ENCODE data around the gene CCDC12.

The CCDC12 gene

DNA sequence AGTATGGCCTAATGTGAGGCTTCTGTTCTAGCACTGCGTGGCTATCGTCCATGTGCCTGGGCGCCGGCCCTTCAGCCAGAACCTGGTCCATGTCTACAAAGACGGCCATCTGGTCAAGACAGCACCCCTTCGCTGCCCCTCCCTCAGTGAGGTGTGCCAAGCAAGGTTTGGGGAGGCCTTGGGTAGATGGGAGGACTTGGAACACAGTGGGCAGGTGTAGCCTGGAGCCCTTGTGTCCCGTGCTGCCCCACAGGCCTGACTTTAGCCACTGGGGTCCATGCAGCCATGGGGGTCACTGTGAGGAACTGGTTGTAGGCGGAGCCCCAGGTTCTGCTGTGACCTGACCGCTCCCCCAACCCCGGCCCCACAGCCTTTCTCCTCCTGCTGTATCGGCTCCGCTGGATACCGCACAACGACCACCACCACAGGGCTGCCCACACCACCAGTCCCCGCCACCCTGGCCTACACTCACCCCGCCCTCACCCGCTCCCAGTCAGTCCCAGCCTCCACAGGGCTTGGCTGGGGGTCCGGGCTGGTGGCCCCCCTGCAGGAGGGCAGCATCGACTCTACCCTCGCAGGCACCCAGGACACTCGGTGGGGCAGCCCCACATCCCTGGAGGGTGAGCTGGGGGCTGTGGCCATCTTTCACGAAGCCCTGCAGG is 19.5 kb upstream of the CCDC12 start:
- DNase-seq: no peak

DNA sequence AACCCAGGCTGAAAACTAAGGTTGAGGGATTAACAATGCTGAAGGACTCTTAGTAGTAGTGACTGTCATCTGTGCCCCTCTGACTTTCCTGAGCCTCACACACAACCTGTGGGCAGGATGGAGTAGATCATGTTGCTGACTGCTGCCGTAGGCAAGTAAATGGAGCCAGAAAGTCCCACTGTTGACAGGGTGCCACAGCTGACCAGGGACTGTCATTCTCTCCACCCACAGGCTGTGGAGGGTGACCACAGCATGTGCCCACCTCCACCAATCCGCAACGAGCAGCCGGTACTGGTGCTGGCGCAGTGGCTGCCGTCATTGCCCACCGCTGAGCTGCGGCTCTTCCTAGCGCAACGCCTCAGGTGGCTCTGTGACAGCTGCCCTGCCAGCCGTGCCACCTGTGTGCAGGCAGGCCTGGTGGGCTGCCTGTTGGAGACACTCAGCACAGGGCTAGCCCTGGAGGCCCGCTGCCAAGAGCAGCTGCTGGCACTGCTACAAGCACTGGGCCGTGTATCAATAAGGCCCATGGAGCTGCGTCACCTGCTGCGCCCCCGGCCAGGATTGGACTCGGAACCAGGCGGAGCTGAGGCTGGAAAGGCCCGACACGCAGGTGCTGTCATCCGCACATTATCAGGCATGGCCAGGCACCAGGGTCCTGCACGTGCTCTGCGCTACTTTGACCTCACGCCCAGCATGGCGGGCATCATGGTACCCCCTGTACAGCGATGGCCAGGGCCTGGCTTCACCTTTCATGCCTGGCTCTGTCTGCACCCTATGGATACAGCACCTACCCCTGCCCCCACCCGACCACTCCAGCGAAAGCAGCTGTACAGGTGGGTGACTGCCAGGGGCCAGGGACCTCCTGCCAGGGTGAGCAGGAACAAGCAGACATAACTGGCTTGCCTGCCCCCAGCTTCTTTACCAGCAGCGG is 18.5 kb upstream of the CCDC12 start:
- no peak for DNase-seq

DNA sequence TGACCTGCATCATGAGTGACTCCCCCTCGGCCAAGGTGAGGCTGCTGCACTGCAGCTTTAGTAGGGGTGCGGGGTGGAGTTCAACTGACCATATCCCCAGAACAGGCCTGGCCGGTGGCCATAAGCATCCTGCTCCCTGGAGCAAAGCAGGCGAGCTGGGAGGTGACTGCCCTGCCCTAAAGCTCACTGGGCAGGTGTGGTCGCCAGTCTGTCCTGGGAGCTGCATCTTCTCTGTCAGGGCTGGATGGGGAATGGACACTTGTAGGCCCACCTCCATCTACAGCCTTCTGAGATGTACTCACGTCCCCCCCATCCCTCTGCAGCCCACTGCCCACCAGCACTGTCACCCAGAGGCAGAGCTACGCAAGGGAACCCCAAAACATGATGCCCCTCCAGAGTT is 17.4 kb upstream of the CCDC12 start:
- DNase-seq: no peak

DNA sequence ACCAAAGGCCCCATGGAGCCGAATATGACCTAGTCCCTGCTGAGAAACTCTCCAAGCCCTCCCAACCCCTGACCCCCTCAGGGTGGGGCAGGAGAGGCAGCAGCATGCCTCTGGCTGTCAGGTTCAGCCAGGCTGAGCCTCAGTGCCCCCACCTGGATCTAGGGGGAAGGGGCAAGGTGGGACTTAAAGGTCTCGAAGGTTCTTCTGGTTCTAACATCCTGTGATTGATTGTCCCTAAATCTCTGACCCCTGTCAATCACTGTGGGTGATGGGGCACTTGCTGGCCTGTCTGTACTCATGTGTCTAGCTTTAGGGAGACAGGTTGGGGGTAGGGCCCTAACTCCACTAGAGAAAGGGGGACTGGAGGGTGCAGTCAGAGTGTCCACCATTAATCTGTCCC is 16.7 kb upstream of the CCDC12 start:
- no peak for DNase-seq

DNA sequence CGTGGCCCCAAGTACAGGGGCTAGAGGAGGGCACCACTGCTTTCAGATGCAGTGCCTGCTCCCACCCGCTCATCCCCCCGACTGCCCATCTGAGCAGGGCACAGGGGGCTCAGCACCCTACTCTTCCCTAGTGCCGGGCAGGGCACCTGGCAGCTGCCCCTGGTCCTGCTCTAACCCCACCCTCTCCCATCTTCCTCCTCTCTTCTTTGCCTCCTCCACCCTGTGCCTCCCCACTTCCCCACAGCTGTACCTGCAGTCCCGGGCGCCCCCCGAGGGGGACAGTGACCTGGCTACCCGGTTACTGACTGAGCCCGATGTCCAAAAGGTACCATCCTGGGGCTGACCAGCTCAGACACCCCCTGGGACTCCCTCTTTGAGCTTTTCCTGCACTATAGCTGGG is 15.7 kb upstream of the CCDC12 start:
- DNase-seq: no peak

DNA sequence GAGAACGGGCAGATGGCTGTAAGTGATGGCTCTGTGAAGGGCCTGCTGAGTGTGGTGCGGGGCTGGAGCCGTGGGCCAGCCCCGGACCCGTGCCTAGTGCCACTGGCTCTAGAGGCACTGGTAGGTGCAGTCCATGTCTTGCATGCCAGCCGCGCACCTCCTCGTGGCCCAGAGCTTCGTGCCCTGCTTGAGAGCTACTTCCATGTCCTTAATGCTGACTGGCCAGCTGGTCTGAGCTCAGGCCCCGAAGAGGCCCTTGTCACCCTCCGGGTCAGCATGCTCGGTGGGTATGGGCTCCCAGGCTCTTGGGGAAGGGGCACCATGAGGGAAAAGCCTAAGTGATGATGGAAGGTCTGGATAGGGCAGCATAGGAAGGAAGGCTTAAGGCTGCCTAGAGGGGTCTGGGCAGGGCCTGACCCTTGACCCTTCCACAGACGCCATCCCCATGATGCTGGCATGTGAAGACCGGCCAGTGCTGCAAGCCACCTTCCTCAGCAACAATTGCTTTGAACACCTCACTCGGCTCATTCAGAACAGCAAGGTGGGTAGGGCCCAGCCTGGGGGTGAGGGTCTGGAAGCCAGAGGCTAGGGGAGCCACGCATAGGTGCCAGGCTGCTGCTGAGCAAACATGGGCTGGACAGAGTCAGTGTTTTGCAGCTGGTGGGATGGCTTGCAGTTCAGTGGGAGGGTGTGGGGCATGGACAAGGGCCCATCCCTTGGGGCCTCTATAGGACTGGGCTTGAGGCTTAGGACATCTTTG is 15.0 kb upstream of the CCDC12 start:
- DNase-seq: no peak

DNA sequence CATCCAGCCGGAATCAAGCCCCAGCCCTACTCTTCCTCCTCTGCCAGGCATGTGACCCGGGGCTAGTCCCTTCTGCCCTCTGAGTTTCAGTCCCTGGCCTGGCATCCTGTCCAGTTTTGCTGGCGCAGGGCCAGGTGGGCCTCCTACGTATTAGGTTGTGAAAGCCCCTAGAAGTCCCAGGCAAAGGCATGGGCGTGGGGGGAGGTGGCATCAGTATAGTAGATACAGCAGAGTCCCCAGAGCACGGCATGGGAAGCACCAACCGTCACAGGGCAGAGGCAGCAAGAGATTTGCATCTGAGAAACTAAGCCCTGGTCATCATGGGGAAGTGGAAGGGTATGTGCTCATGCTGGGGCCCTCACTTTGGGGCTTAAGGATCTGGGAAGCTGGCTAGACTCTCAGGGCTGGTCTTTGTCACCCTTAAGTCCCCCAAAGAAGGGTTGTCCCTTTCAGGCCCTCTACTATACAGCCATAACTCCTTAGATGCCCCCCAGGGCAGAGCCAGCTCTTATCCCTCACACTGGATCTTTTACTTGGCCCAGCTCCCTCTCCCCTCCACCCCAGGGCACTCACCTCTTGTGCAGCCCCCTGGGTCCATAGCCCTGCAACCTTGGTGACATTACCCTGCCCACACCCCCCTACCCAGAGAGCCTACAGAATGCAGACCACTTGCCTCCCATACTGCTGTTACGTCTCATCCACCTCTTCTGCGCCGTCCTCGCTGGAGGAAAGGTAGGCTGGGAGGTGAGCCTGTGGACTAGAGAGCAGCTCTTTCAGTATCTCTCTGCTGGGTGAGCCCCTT is 14.2 kb upstream of the CCDC12 start:
- no peak for DNase-seq

DNA sequence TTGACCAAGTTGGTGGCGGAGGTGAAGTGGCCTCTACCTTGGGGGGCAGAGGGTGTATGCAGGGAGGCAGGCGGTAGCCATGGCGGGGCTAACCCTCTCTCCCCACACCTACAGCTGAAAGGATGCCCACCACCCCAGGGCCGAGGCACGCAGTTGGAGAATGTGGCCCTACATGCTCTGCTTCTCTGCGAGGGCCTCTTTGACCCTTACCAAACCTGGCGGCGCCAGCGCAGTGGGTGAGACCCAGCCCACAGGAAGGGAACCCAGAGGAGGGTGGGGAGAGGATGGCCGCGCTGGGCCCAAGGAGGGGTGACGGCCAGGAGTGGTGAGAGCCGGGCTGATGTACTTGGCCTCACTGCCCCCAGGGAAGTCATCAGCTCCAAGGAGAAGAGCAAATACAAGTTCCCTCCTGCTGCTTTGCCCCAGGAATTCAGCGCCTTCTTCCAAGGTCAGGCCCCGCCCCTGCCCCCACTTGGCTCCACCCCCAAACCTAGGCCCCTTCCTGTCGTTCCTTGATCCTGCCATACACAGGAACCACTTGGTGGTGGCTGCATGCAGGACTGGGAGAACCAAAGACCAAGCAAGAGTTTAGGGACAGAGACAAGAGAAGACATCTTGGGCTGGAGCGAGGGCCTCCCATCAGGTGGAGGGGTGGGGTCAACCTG is 12.7 kb upstream of the CCDC12 start:
- no peak for DNase-seq

DNA sequence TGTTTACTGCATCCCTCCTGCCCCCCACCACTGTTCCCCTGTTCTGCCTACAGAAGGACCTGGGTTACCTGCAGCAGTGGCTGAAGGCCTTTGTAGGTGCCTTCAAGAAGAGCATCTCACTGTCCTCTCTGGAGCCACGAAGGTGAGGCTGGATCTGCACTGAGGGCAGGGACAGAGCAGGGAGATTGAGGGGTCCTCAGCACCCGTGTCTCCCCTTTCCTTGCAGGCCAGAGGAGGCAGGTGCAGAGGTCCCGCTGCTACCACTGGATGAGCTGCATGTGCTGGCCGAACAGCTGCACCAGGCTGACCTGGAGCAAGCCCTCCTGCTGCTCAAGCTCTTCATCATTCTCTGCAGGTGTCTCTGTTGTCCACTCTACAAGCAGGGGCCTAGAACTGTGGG is 12.1 kb upstream of the CCDC12 start:
- no peak for DNase-seq

DNA sequence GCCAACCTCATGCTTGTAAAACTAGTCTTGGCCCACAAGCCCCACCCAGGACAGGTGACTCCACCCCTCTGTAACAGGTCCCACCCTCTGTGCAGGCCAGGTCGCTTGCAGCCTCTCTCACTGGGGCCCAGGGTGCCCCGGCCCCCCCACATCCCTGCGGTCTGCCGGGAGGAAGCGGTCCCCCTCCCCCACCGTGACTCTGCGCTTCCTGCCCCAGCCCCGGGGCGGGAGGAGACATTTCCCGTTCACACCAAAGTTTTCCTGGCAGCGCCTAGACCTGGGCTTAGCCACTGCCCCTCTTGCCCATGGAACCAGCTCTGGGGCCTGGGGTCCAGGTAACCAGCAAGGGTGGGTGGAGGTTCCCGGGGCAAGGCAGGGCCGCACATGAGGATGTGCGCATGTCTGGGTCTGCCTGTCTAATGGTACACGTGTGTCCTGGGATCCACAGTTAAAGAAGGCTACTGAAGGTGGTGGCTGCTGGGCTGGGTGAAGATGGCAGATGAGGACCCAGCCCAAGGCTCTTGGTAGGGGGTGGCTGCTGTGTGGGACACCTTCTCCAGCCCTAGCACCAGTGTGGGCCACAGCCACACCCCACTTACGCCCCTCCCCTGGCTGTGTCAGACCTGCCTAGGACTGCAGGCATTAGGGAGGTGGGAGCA is 11.3 kb upstream of the CCDC12 start:
- no peak for DNase-seq

DNA sequence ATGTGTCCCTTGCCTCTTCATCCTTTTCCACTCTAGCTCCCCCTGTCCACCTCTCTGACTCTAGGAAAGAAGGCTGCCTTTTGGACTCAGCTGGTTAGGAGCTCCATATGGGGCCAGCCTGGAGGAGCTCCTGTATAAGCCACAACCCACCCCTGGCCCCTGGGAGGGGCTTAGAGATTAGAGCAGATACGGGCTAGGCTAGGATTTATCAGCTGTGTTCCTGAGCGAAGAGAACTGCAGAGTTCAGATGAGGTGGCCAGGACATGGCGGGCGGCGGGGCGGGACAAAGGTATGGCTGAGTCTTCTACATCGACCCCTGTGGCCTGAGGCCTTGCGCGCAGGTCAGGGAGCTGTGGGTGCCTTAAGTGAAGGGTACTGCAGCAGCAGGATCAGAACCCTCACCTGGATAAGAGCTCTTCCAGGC is 10.8 kb upstream of the CCDC12 start:
- DNase-seq: no peak

DNA sequence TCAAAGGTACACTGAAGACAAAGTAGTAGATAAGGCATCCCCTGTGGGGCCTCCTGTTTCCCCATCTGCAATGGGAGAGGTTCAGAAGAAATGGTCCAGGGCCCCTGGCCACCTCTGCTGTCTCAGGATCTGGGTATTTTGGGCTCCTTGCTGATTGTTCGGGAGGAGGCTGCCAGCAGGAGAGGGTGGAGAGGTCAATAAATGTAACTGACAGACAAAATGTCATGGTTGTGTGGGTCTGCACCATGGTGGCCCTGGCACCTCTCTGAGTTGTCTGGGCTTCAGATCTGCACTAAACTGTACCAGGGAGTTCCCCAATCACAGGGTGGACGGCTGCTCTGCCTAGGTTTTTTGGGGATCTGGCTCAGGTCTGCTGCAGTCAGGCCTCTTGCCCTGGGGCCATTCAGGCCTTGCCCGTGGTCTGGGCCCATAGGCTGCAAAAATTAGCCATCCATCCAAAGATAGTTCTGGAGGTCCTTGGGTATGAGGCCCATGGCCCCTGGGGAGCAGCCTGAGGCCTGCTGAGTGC is 10.3 kb upstream of the CCDC12 start:
- DNase-seq: no peak

DNA sequence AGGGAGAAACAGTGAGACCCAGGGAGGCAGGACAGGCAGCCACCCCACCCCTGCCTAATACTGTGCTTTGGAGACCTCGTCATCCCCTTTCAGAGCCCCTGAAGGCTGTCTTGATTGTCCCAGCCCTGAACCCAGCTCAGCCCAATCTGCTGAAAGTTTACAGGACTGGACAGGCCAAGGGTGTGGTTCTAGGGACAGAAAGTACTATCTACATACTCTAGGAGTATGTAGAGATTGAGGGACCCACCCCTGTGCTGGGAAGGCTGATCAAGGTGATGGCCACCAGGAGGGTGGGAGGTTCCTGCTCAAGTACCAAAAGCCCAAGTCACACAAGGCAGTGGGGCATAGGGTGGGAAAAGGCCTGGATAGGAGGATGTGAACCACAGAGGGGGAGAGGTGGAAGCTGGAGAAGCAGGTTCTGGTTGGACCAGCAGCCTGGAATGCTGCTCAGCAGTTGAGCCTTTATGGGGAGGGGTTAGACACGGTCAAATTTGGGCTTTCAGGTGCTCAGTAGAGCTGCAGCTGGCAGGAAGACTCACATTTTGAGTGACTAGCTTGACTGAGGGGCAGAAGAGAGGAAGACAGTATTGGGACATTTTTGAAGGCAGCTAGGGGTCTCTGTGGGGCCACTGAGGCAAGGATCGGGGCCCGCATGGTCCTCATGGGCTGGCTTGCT is 9.6 kb upstream of the CCDC12 start:
- DNase-seq: no peak

DNA sequence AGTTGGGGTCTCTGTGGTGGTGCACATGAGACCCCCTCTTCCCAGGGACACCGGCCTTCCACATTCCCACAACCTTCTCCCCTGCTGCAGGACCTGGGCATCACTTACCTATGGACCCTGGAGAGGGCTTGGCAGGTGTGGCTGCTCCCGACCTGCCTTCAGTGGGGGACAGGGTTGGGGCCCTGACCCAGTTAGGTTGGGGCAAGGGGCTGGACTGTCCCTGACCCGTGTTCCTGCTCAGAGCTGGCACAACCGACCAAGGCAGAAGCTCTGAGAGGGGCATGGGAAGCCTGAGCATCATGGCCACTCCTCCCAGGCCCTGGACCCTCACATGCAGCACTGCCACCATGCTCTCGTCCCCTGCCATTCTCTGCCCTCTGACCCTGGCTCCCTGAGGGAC is 9.0 kb upstream of the CCDC12 start:
- no peak for DNase-seq

DNA sequence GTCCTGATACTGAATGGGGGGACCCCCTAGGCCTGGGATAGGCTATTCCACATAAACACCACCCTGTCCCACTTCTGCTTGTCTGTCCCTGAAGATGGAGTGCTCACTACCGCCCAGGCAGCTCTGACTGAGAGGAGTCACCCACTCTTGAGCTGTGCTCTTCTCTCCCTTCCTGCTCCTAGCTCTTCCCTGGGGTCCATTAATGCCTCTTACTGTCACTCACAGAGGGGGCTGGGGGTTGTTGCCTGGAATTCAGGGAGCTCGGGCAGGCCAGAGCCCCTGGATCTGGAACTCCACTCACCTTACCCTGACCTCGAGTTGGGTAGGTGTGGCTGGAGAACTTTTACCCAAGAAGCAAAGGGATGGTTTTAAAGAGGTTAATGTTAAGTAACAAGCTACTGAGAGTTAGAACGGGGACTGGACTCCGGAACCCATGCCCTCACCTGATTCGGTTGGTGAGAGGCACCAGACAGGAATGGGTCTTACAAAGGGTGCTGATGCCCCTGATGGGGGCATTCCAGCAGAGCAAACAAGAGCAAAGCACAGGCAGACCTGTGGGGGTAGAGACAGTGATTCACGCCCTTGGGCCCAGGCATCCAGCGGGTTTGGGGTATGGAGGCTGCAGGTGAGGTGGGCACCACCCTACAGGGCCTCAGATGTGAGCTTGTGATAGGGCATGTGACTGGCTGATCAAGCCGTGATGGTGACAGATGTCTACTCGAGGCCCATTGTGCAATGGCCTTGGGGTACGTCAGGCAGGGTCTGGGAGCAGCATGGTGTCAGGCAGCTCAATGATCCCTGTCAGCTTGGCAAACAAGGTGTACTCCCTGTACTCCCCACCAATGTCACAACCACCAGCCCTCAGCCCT is 8.3 kb upstream of the CCDC12 start:
- no peak for DNase-seq

DNA sequence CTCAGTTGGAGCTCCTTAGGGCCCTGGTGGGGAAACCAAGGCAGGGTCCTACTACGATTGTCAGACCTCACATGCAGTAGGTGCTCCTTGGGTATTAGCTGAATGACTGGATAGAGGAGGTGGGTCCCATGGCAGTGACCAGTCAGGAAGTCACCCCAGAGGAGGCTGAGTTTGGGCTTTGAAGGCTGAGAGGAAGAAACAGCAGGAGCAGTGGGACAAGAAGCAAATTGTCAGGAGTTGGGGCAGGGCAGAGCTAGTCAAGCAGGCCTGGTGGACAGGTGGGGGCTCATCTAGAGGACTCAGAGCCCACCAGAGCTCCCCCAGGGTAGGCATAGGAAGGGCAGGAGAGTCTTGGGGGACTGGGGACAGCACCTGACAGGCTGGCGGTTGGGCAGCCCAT is 6.0 kb upstream of the CCDC12 start:
- DNase-seq: no peak

DNA sequence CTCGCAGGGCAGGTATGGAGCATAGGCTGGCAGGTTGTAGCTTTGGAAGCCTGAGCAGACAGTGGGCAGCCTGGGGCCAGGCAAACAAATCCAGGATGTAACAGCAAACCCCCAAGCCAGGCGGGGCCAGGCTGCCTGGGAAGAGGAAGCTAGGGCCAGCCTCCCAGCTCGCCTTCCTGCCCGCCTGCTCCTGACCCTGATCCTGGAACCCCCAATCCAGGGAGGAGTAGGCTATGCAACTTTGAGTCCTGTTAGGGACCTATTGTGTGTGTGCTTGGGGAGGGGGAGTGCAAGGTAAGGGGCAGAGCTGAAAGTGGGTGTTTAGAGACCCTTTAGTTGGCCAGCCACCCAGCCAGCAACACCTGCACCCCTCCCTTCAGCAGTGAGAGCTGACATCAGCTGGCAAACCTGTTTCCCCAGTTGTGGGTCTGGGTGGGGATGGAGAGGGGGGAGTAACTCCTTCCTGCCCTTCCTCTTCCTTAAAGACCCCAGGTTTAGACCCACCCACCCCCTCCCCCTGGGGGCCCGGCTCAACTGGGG is 5.5 kb upstream of the CCDC12 start:
- DNase-seq: peak; percentile 35

DNA sequence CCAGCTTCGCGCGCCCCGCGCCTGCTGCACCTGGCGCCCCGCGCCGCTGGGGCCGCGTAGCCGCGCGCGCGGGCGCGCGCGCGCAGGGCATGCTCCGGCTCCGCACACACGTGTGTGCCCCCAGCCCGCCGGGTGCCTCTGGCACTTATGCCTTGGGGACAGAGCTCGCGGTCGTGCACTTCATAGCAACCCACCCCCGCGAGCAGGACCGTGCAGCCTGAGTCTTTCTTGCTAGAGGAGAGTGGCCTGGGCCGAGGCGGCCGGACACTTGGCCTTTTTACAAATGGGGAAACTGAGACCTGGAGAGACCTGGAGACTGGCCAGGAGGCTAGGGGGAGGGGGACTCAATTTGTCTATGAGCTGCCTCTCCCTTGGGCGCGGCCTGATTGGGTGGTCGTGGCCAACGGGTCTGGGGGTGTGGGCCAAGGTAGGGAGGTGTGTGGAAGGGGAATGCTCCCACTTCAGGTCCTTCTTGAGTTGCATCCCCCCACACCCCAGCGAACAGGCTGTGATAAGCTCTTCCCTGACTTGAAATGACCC is 3.5 kb upstream of the CCDC12 start:
- peak; percentile 57 for DNase-seq
